Lower lobe of right lung (tissue), 2 donors: ENCODE measurements around the gene DOCK4. TPM values are rescaled to one million over a fixed set of nuclear protein-coding genes. Genes with fewer than 3 reads are reported as not detected.

Experiments
- ATAC-seq, 2 donors: fragments of 200-7000 bp; cut with Tn5 transposase; one replicate each; pipeline ENCODE4 v1.9.1; 2020 to 2022; ENCODE audit warnings: mild to moderate bottlenecking in 2 of 2, moderate library complexity in 2 of 2
- DNase-seq: peaks from one replicate; pipeline ENCODE4 v3.0.0-alpha.2; 2020
- H3K27ac ChIP-seq: fragments of 200-600 bp; one replicate; pipeline ENCODE4 v1.8.0; 2022
- H3K27me3 ChIP-seq: fragments of 200-600 bp; one replicate; pipeline ENCODE4 v1.8.0; 2022; ENCODE audit warnings: low read depth
- H3K36me3 ChIP-seq: fragments of 200-600 bp; one replicate; pipeline ENCODE4 v1.8.0; 2022; ENCODE audit warnings: mild to moderate bottlenecking
- H3K4me1 ChIP-seq: fragments of 200-600 bp; one replicate; pipeline ENCODE4 v1.8.0; 2022
- H3K4me3 ChIP-seq: fragments of 200-600 bp; one replicate; pipeline ENCODE4 v1.8.0; 2022; ENCODE audit warnings: mild to moderate bottlenecking
- H3K9me3 ChIP-seq: fragments of 200-600 bp; one replicate; pipeline ENCODE4 v1.8.0; 2022
- intact Hi-C: fragments of 100-400 bp; cut with DNase I; formaldehyde crosslinking; loops from one replicate; pipeline ENCODE4 v1.11.0; 2022
- total RNA-seq: library from RNA; stranded (reverse); fragmentation: NEBNext Ultra II Directional; extraction: Animal tissue kit (Norgen Biotek cat#: 25700); gene quantifications from one replicate; pipeline ENCODE4 v1.2.1, GENCODE V29; 2021
- TF ChIP-seq, protein P1 (sequence below): fragments of 200-600 bp; IDR thresholded peaks from one replicate; pipeline ENCODE4 v1.8.0; 2022; ENCODE audit warnings: antibody characterized with exemption, mild to moderate bottlenecking
- donor health status: DM: no; HTN: yes; CAD: no; lungs with severe emphysema.

The DOCK4 gene
- total RNA-seq, 1 donor from 2014 or later: 78.5 TPM

- Histone ChIP-seq H3K9me3 (no peaks in the 10 kb centered on the region), H3K4me1 (peaks cover 24% of the 10 kb centered on the region), H3K27me3 (no peaks in the 10 kb centered on the region), H3K36me3 (peaks cover 44% of the 10 kb centered on the region), H3K4me3 (no peak overlapping the region), H3K27ac (no peak overlapping the region)
- intact Hi-C loops: no loop called here
- ATAC-seq: no peak
- no peak for DNase-seq
- TF ChIP-seq, protein P1, sequence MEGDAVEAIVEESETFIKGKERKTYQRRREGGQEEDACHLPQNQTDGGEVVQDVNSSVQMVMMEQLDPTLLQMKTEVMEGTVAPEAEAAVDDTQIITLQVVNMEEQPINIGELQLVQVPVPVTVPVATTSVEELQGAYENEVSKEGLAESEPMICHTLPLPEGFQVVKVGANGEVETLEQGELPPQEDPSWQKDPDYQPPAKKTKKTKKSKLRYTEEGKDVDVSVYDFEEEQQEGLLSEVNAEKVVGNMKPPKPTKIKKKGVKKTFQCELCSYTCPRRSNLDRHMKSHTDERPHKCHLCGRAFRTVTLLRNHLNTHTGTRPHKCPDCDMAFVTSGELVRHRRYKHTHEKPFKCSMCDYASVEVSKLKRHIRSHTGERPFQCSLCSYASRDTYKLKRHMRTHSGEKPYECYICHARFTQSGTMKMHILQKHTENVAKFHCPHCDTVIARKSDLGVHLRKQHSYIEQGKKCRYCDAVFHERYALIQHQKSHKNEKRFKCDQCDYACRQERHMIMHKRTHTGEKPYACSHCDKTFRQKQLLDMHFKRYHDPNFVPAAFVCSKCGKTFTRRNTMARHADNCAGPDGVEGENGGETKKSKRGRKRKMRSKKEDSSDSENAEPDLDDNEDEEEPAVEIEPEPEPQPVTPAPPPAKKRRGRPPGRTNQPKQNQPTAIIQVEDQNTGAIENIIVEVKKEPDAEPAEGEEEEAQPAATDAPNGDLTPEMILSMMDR: no peak
Measured at GRCh38 chr7:111982804-111983203, 223.4 kb downstream of the DOCK4 start.

DNA sequence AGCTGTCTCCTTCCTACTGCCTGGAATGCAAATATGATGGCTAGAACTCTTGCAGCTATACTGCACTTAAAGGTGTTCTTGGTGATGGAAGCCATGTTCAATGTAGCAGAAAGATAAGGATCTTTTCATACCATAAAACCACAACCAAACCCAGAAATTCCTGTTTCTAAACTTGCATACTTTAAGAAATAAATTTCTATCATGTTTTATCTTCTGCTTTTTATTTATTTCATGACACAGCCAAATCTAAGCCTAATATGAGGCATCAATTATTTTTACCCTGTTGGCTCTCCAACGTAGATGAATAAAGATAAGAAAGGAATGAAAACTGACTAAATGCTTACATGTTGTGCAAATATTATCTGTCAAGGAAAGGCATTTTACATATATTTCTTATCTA lies 224.1 kb downstream of the DOCK4 start:
- H3K4me1 ChIP-seq: peaks cover 17% of the 10 kb centered on the region
- H3K27ac ChIP-seq: no peak overlapping the region
- H3K27me3 ChIP-seq: no peaks in the 10 kb centered on the region
- DNase-seq (no peak), ATAC-seq (no peak)
- no peak overlapping the region for H3K4me3 ChIP-seq
- TF ChIP-seq, protein P1: no peak
- no peaks in the 10 kb centered on the region for H3K9me3 ChIP-seq
- H3K36me3 ChIP-seq: peaks cover 45% of the 10 kb centered on the region
- intact Hi-C loops: no loop called here

DNA sequence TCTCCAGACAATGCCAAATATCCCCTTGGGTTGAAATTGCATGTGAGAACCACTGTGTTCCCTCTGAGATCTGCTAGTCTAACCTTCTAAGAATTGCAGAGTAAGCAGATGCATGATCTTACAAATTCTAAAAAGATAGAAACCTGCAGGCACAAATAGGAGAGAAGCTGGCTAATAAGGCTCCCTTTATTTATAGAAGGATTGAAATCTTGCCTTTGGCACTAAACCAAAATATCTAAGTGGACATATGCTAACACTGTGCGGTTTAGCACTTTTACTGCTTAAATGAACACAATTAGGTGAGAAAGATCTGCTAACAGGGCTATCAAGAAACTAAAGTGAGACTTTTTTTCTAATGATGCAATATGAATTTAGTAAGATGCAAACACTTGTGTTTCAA lies 225.5 kb downstream of the DOCK4 start:
- H3K9me3 ChIP-seq: no peaks in the 10 kb centered on the region
- H3K4me1 ChIP-seq: peaks cover 3% of the 10 kb centered on the region
- H3K27me3 ChIP-seq: no peaks in the 10 kb centered on the region
- no peak overlapping the region for H3K27ac ChIP-seq
- intact Hi-C loops: no loop called here
- ATAC-seq: no peak
- H3K36me3 ChIP-seq: peaks cover 50% of the 10 kb centered on the region
- TF ChIP-seq, protein P1: no peak
- no peak overlapping the region for H3K4me3 ChIP-seq
- DNase-seq: no peak

- intact Hi-C loops: no loop called here
- H3K27me3 ChIP-seq: no peaks in the 10 kb centered on the region
- no peak for DNase-seq
Measured at GRCh38 chr7:111975346-111975745, 230.9 kb downstream of the DOCK4 start.

DNA sequence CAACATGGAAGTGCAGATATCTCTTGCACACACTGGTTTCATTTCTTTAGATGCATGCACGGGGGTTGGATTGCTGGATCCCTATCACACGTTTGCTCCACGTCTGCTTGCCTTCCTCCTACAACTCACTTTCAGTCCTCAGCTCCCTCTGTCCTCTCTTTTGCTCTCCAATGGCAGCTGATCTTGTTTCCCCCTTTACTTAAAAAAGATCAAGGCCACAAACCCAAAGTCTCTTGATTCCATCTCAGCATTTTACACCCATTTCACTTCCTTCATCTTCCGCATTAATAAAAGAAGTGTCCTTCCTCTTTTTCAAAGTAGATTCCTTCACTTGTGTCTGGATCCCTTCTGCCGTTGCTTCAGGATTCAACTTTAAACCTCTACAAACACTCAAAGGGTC lies 245.2 kb downstream of the DOCK4 start:
- intact Hi-C loops: no loop called here
- H3K27me3 ChIP-seq: no peaks in the 10 kb centered on the region
- H3K27ac ChIP-seq: no peak overlapping the region
- TF ChIP-seq, protein P1: no peak
- H3K36me3 ChIP-seq: no peaks in the 10 kb centered on the region
- no peak for DNase-seq
- no peaks in the 10 kb centered on the region for H3K9me3 ChIP-seq
- no peak overlapping the region for H3K4me3 ChIP-seq
- peaks cover 32% of the 10 kb centered on the region for H3K4me1 ChIP-seq
- ATAC-seq: no peak

More at GRCh38 chr7:111975346-111975745, 230.9 kb downstream of the DOCK4 start:
- Histone ChIP-seq H3K27ac (no peak overlapping the region), H3K4me1 (peaks cover 5% of the 10 kb centered on the region), H3K4me3 (no peak overlapping the region), H3K9me3 (no peaks in the 10 kb centered on the region), H3K36me3 (peaks cover 31% of the 10 kb centered on the region)
- TF ChIP-seq, protein P1: no peak
- ATAC-seq: no peak

- TF ChIP-seq, protein P1: no peak
- ATAC-seq (no peak), DNase-seq (no peak)
- H3K4me3 ChIP-seq: no peak overlapping the region
- intact Hi-C loops: no loop called here
- no peaks in the 10 kb centered on the region for H3K9me3 ChIP-seq
- H3K4me1 ChIP-seq: peaks cover 50% of the 10 kb centered on the region
- H3K27ac ChIP-seq: no peak overlapping the region
- no peaks in the 10 kb centered on the region for H3K27me3 ChIP-seq
- H3K36me3 ChIP-seq: no peaks in the 10 kb centered on the region
Measured at GRCh38 chr7:111958896-111959295, 247.3 kb downstream of the DOCK4 start.
